ENCODE measurements around the gene SEPTIN3.

- TF ChIP-seq, protein P1, sequence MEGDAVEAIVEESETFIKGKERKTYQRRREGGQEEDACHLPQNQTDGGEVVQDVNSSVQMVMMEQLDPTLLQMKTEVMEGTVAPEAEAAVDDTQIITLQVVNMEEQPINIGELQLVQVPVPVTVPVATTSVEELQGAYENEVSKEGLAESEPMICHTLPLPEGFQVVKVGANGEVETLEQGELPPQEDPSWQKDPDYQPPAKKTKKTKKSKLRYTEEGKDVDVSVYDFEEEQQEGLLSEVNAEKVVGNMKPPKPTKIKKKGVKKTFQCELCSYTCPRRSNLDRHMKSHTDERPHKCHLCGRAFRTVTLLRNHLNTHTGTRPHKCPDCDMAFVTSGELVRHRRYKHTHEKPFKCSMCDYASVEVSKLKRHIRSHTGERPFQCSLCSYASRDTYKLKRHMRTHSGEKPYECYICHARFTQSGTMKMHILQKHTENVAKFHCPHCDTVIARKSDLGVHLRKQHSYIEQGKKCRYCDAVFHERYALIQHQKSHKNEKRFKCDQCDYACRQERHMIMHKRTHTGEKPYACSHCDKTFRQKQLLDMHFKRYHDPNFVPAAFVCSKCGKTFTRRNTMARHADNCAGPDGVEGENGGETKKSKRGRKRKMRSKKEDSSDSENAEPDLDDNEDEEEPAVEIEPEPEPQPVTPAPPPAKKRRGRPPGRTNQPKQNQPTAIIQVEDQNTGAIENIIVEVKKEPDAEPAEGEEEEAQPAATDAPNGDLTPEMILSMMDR (IDR thresholded peaks at IDR 0.05): no peak
- no peak for TF ChIP-seq POLR2AphosphoS5 (IDR thresholded peaks at IDR 0.05)
- no peak for TF ChIP-seq POLR2A (IDR thresholded peaks at IDR 0.05)
Observed at GRCh38 chr22:41978732-41979131, 9.5 kb downstream of the SEPTIN3 start.

Data from prostate gland (tissue), 2 donors.